ENCODE results near the gene NMBR. TPM values are rescaled to one million over a fixed set of nuclear protein-coding genes. Genes with fewer than 3 reads are reported as not detected.
"Not testable (repeated sequence)": the region's sequence is repeated elsewhere in the genome, so short reads cannot be mapped to it uniquely, and the experiment has no call there.

The NMBR gene
- total RNA-seq, 3 donors from 2014 or later (not counting 1 experiment from before 2014, with no cell fraction given): not detected

DNA sequence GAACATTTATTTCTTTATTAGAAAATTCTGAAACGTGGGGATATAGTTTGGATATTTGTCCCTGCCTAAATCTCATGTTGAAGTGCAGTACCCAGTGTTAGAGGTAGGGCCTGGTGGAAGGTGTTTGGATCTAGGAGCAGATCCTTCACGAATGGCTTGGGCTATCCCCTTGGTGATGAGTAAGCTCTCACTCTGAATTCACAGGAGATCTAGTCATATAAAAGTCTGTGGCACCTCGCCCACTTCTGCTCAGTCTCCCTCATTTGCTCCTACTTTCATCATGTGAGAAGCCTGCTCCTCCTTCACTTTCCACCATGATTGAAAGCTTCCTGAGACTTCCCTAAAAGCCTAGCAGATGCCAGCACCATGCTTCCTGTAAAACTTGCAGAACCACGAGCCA lies 111.0 kb downstream of the NMBR start:
- Mint-ChIP-seq H3K4me3 (no peak overlapping the region), H3K27me3 (ENCODE audit: low read depth in 2 of 2) (no peaks in the 10 kb centered on the region), H3K27ac (no peak overlapping the region), H3K36me3 (no peaks in the 10 kb centered on the region), H3K9me3 (peaks cover 0 to 3% of the 10 kb centered on the region in 2 donors), H3K4me1 (no peaks in the 10 kb centered on the region)
- DNase-seq: no peak
- Histone ChIP-seq H3K27me3 (ENCODE audit: control insufficient read depth, insufficient read depth, low read length) (no peaks in the 10 kb centered on the region), H3K27ac (ENCODE audit: low read length) (no peak overlapping the region), H3K4me1 (ENCODE audit: control insufficient read depth, insufficient read depth, low read length) (no peaks in the 10 kb centered on the region), H3K36me3 (ENCODE audit: control insufficient read depth, insufficient read depth, low read length) (no peaks in the 10 kb centered on the region), H3K9me3 (ENCODE audit: control insufficient read depth, insufficient read depth, low read length) (no peaks in the 10 kb centered on the region), H3K4me3 (ENCODE audit: low read length) (no peak overlapping the region)
- 65% methylated on average over 4 of the region's 4 CpGs for WGBS (ENCODE audit: insufficient coverage)
- no peak for ATAC-seq
- intact Hi-C loops (cut with micrococcal nuclease): no loop called here
- TF ChIP-seq, protein P1, sequence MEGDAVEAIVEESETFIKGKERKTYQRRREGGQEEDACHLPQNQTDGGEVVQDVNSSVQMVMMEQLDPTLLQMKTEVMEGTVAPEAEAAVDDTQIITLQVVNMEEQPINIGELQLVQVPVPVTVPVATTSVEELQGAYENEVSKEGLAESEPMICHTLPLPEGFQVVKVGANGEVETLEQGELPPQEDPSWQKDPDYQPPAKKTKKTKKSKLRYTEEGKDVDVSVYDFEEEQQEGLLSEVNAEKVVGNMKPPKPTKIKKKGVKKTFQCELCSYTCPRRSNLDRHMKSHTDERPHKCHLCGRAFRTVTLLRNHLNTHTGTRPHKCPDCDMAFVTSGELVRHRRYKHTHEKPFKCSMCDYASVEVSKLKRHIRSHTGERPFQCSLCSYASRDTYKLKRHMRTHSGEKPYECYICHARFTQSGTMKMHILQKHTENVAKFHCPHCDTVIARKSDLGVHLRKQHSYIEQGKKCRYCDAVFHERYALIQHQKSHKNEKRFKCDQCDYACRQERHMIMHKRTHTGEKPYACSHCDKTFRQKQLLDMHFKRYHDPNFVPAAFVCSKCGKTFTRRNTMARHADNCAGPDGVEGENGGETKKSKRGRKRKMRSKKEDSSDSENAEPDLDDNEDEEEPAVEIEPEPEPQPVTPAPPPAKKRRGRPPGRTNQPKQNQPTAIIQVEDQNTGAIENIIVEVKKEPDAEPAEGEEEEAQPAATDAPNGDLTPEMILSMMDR (IDR thresholded peaks at IDR 0.05): no peak

DNA sequence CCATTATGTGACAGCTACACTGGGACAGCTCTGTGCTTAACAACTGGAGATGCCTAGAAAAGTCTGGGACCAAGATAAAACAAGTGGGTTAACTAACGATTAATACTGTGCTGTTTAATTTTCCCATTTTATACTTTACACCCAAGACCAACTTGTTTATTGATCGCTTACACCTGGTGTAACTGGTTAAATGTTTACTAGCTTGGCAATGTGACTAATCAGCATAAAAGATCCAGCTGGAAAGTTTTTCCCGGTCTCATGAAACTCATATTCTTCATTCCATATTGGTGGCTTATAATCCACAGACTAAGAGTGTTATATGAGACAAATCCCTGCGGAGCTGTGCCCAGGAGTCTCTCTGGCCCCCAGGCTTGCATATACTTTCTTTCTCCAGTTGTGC lies 115.9 kb downstream of the NMBR start:
- DNase-seq (no peak), ATAC-seq (no peak)
- H3K9me3 Mint-ChIP-seq: peaks cover 3 to 11% of the 10 kb centered on the region in 2 donors
- no peak overlapping the region for H3K4me3 Mint-ChIP-seq
- no peaks in the 10 kb centered on the region for H3K27me3 Mint-ChIP-seq (ENCODE audit: low read depth in 2 of 2)
- H3K36me3 Mint-ChIP-seq: no peaks in the 10 kb centered on the region
- 85% methylated on average over 3 of the region's 4 CpGs for WGBS (ENCODE audit: insufficient coverage)
- TF ChIP-seq, protein P1 (IDR thresholded peaks at IDR 0.05): no peak
- Histone ChIP-seq H3K4me3 (ENCODE audit: low read length) (no peak overlapping the region), H3K27ac (ENCODE audit: low read length) (no peak overlapping the region), H3K27me3 (ENCODE audit: control insufficient read depth, insufficient read depth, low read length) (no peaks in the 10 kb centered on the region), H3K4me1 (ENCODE audit: control insufficient read depth, insufficient read depth, low read length) (no peaks in the 10 kb centered on the region), H3K36me3 (ENCODE audit: control insufficient read depth, insufficient read depth, low read length) (no peaks in the 10 kb centered on the region), H3K9me3 (ENCODE audit: control insufficient read depth, insufficient read depth, low read length) (no peaks in the 10 kb centered on the region)
- H3K4me1 Mint-ChIP-seq: peaks cover 0 to 11% of the 10 kb centered on the region in 2 donors
- H3K27ac Mint-ChIP-seq: no peak overlapping the region
- intact Hi-C loops (cut with micrococcal nuclease): no loop called here

DNA sequence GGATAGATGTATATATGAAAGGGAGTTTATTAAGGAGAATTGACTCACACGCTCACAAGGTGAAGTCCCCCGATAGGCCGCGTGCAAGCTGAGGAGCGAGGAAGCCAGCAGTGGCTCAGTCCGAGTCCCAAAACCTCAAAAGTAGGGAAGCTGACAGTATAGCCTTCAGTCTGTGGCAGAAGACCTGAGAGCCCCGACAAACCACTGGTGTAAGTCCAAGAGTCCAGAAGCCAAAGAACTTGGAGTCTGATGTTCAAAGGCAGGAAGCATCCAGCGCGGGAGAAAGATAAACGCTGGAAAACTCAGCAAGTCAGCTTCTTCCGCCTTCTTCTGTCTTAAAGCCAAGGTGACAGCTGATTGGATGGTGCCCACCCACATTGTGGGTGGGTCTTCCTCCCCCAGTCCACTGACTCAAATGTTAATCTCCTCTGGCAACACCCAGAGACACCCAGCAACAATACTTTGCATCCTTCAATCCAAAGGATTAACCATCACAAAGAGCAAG lies 116.8 kb downstream of the NMBR start:
- Histone ChIP-seq H3K27me3 (ENCODE audit: control insufficient read depth, insufficient read depth, low read length) (no peaks in the 10 kb centered on the region), H3K4me1 (ENCODE audit: control insufficient read depth, insufficient read depth, low read length) (no peaks in the 10 kb centered on the region), H3K27ac (ENCODE audit: low read length) (no peak overlapping the region), H3K4me3 (ENCODE audit: low read length) (peak overlapping the region; percentile 12), H3K36me3 (ENCODE audit: control insufficient read depth, insufficient read depth, low read length) (no peaks in the 10 kb centered on the region), H3K9me3 (ENCODE audit: control insufficient read depth, insufficient read depth, low read length) (no peaks in the 10 kb centered on the region)
- Mint-ChIP-seq H3K4me1 (peaks cover 0 to 11% of the 10 kb centered on the region in 2 donors), H3K27ac (no peak overlapping the region), H3K4me3 (peak overlapping the region; percentile 89), H3K9me3 (peaks cover 4 to 14% of the 10 kb centered on the region in 2 donors), H3K36me3 (no peaks in the 10 kb centered on the region), H3K27me3 (ENCODE audit: low read depth in 2 of 2) (no peaks in the 10 kb centered on the region)
- 74% methylated on average over 11 of the region's 11 CpGs for WGBS (ENCODE audit: insufficient coverage)
- ATAC-seq: peak in 1 of 3 donors; percentile 56
- intact Hi-C loops (cut with micrococcal nuclease): no loop called here
- DNase-seq: no peak
- TF ChIP-seq, protein P1 (IDR thresholded peaks at IDR 0.05): no peak

DNA sequence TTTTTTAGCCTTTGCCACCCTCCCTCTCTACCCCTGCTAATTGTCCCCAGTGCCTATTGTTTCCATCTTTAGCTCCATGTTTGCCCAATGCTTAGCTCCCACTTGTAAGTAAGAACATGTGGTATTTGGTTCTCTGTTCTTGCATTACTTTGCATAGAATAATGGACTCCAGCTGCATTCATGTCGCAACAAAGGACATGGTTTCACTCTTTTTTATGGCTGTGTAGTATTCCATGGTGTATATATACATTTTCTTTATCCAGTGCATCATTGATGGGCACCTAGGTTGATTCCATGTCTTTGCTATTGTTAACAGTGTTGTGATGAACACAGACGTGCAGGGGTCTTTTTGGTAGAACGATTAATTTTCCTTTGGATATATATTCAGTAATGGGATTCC lies 118.4 kb downstream of the NMBR start:
- no peak for ATAC-seq

DNA sequence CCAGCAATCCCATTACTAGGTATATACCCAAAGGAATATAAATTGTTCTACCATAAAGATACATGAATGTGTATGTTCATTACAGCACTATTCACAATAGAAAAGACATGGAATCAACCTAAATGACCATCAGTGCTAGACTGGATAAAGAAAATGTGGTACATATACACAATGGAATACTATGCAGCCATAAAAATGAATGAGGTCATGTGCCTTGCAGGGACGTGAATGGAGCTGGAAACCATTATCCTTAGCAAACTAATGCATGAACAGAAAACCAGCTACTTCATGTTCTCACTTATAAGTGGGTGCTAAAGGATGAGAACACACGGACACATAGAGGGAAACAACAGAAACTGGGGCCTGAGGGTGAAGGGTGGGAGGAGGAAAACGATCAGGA lies 119.1 kb downstream of the NMBR start:
- H3K27me3 Mint-ChIP-seq (ENCODE audit: low read depth in 2 of 2); H3K4me3 Mint-ChIP-seq; H3K4me1 ChIP-seq (ENCODE audit: control insufficient read depth, insufficient read depth, low read length); H3K4me3 ChIP-seq (ENCODE audit: low read length); H3K9me3 ChIP-seq (ENCODE audit: control insufficient read depth, insufficient read depth, low read length); H3K36me3 ChIP-seq (ENCODE audit: control insufficient read depth, insufficient read depth, low read length); intact Hi-C loops (cut with micrococcal nuclease); H3K27me3 ChIP-seq (ENCODE audit: control insufficient read depth, insufficient read depth, low read length); H3K27ac ChIP-seq (ENCODE audit: low read length); H3K36me3 Mint-ChIP-seq; H3K27ac Mint-ChIP-seq; ATAC-seq; DNase-seq: not testable (repeated sequence)
- 90% methylated on average over 3 of the region's 3 CpGs for WGBS (ENCODE audit: insufficient coverage)
- H3K9me3 Mint-ChIP-seq: peaks cover 4 to 14% of the 10 kb centered on the region in 2 donors
- H3K4me1 Mint-ChIP-seq: peaks cover 0 to 11% of the 10 kb centered on the region in 2 donors

More for the DNA sequence above, 118.4 kb downstream of the NMBR start:
- peaks cover 0 to 11% of the 10 kb centered on the region in 2 donors for H3K4me1 Mint-ChIP-seq
- no peak overlapping the region for H3K27ac ChIP-seq (ENCODE audit: low read length)
- peaks cover 4 to 14% of the 10 kb centered on the region in 2 donors for H3K9me3 Mint-ChIP-seq
- H3K4me3 Mint-ChIP-seq: no peak overlapping the region
- no peaks in the 10 kb centered on the region for H3K36me3 ChIP-seq (ENCODE audit: control insufficient read depth, insufficient read depth, low read length)
- TF ChIP-seq, protein P1 (IDR thresholded peaks at IDR 0.05): no peak
- H3K27me3 Mint-ChIP-seq (ENCODE audit: low read depth in 2 of 2): no peaks in the 10 kb centered on the region
- intact Hi-C loops (cut with micrococcal nuclease): no loop called here
- no peaks in the 10 kb centered on the region for H3K4me1 ChIP-seq (ENCODE audit: control insufficient read depth, insufficient read depth, low read length)
- no peaks in the 10 kb centered on the region for H3K27me3 ChIP-seq (ENCODE audit: control insufficient read depth, insufficient read depth, low read length)
- 100% methylated on average over 3 of the region's 3 CpGs for WGBS (ENCODE audit: insufficient coverage)
- H3K9me3 ChIP-seq (ENCODE audit: control insufficient read depth, insufficient read depth, low read length): no peaks in the 10 kb centered on the region
- no peak overlapping the region for H3K4me3 ChIP-seq (ENCODE audit: low read length)
- no peaks in the 10 kb centered on the region for H3K36me3 Mint-ChIP-seq
- DNase-seq: no peak
- no peak overlapping the region for H3K27ac Mint-ChIP-seq

All from natural killer cell (primary cell).